Right hindlimb (tissue), 1 donor: ENCODE results near the gene MAP1LC3B.
"Not testable (repeated sequence)": the region's sequence is repeated elsewhere in the genome, so short reads cannot be mapped to it uniquely, and the experiment has no call there.

ENCODE experiments used
- DNase-seq: peaks from one replicate; pipeline ENCODE4 v3.0.0-alpha.2; 2018

MAP1LC3B gene

GRCh38 chr16:87383505-87384161 is 8.5 kb upstream of the MAP1LC3B start, which contains the start of gene FBXO31:
FBXO31 (minus strand) TSS chr16:87383776; CDS start chr16:87383744, 32 bp downstream.
- peak; percentile 95 for DNase-seq

DNA sequence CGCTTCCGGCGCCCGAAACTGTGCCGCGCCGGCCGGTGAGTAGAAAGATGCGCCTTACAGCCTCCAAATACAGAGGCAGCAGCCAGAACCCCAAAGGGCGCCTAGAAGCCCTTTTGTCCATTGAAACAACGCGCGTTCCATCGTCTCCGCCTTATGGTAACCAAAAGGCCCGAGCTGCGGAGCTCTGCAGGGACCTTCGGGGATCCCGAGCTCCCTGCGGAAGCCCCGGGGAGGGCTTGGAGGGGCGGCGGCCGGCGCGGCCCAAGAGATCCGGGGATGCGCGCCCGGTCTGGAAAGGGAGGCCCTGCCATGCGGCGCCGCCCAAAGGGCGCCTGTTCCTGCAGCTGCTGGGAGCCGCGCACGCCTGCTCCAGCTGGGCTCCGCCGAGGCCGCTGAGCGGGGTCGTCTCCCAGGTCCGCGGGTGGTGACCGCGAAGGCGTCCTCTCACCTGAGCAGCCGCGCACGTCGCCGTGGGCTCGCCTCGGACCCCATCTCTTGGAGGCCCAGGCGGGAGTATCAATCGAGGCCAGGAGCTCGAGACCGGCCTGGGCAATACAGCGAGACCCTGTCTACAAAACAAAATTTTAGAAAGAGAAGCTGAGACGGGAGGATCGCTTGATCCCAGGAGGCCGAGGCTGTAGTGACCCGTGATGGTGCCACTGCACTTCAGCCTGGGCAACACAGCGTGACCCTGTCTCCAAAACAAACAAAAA is 7.8 kb upstream of the MAP1LC3B start:
- DNase-seq, result peak; percentile 37

- DNase-seq, result not testable (repeated sequence)
Observed at GRCh38 chr16:87384875-87385167, 7.3 kb upstream of the MAP1LC3B start.

- peak; percentile 94 for DNase-seq
Observed at GRCh38 chr16:87387942-87388817, 4.0 kb upstream of the MAP1LC3B start.

DNA sequence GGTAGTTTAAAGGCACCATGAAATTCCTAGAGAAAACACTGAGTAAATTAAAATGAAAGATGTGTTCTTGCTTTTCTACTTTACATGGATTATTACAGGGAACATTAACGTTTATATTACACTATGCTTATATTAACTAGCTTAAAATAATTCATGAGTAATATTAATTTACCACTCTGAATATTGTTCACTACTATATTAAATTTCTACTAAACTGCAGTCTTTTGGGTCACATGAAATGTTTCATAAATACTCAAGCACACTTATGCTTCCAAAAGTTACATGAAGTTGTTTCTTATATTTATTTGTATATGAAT is 3.4 kb upstream of the MAP1LC3B start:
- DNase-seq, result no peak

DNA sequence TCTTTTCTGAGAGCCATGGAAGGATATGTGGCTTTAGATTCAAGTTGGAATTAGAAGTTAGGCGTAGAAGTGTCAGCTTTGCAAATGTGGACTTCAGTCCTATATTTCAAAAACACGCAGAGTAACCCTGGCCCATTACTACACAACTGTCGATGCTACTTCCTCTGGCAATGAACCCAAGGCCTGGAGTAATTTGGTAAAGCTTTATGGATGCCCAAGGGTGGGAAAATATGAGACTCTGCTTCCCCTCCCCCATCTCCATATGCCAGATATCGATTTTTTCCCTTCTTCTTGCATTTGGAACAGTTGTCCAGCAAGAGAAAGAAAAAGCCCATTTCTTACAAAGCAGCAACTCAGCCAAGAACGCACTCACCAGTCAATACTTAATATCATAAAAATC is 2.9 kb upstream of the MAP1LC3B start:
- DNase-seq, result no peak

DNA sequence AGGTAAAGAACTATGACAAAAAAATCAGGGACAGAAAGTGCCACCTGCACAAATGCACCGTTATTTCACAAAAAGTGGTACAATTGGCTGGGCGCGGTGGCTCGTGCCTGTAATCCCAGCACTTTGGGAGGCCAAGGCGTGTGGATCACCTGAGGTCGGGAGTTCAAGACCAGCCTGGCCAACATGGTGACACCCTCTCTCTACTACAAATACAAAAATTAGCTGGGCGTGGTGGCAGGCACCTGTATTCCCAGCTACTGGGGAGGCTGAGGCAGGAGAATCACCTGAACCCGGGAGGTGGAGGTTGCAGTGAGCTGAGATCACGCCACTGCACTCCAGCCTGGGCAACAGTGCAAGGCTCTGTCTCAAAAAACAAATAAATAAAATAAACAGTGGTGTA is 2.2 kb upstream of the MAP1LC3B start:
- not testable (repeated sequence) for DNase-seq

- no peak for DNase-seq
Observed at GRCh38 chr16:87390641-87391323, 1.4 kb upstream of the MAP1LC3B start.

DNA sequence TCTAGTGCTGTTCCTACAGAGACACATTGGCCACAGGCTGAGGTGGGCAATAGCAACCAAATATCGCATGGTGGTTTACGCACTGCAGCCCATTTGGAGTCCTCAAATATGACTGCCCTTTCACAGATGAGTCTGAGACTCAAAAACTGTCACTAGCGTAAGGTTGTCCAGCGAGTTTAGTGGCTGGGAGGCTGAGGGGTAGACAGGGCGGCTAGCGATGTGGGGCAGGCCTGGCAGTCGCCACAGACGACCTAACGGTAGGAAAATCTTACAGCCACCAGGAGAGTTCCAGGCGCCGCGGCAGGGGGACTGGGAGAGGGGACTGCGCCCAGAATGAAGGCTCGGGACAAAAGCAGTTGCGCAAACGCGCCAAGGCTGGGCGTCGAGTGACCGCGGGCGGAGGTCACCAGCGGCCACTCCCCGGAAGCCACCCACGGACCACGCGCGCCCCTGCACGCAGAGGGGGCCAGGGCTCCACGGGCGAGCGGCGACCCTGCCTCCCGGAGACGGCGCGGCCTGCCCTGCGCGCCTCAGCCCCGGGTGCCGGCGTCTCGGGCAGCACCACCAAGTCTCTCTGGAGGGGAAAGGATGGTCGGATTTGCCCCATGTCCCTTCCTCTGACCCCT is 699 bp upstream of the MAP1LC3B start:
- DNase-seq, result no peak

- peak; percentile 65 for DNase-seq
Observed at GRCh38 chr16:87392821-87393679, 914 bp downstream of the MAP1LC3B start.

DNA sequence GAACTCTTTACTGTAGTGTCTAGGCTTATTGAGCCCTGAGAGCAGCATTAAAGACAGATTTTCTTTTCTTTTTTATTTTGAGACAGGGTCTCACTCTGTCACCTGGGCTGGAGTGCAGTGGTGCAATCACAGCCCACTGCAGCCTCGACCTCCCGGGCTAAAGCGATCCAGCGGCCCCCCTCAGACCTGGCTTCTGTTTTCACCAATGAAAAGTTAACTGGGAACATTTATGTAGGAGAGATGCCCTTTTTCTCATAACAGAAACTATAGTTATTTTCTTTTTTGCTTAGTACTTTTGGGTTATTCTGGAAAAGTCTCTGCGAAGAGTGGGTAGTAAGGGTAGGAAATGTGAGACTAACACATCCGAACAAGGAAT is 1.5 kb downstream of the MAP1LC3B start:
- DNase-seq, result no peak

DNA sequence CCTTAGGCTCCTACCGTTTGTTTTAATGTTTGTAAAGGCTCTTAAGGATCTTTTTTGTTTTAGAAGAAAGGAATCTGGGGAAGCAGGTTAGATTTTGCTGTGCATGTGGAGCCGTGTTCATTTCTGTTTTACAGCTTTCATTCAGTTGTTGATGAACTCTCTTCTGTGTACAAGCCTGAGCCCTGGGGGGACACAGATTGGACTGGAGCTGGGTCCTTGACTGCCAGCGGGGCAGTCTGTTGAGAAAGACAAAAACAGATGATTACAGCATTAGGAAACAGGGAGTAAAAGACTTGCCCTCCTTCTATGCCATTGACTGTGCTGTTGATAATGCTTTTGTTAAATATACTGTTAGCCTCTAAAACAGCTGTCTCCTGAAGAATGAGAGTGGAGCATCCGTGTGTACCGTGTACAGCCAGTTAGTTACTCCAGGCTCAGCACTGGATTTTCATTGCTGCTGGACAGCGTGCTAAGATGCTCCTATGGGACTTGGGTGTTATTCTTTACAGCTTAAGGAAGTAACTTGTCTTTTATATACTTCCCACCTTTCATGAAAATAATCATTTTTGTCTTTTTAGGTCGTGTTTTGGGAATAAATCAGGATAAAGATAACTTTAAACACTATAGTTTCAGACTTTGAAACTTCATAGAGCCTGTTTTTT is 3.2 kb downstream of the MAP1LC3B start:
- no peak for DNase-seq

DNA sequence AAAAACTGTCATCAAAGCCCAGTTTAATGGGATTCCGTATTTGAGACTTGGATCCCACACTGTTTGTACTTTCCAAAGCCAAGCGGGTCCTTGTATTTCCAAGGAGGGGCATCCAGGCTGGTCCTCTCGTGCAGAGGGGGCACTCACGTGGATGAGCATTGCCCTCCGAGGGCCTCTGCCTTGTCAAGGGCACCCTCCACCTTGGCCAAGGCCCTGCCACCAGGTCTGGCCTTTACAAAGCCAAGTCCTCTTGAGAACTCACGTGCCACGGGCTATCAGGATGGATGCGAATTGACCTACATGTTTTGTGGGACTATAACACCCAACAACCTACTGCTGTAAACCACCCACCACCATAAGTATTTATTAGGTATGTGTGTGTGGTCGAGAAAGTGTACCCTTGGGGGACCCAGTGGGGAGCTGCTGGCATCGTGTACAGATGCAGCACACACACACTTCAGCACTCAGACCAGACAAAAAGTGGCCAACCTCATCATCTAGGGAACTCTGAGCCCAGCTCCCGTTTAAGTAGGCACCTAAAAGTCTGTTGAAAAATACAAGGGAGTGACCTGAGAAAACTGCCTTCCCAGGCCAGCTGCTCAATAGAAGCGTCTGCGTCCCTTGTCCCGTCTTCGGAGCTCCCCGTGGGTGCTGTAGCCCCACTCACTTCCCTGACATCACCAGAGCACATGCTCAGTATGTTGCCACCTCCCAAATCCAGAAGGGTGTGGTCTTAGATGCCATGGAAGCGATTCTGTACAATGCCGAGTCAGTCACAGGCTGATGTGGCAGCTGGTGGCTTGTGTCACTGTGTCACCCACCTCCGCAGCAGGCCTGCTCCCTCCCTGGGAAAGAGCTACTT is 12.9 kb downstream of the MAP1LC3B start:
- no peak for DNase-seq

DNA sequence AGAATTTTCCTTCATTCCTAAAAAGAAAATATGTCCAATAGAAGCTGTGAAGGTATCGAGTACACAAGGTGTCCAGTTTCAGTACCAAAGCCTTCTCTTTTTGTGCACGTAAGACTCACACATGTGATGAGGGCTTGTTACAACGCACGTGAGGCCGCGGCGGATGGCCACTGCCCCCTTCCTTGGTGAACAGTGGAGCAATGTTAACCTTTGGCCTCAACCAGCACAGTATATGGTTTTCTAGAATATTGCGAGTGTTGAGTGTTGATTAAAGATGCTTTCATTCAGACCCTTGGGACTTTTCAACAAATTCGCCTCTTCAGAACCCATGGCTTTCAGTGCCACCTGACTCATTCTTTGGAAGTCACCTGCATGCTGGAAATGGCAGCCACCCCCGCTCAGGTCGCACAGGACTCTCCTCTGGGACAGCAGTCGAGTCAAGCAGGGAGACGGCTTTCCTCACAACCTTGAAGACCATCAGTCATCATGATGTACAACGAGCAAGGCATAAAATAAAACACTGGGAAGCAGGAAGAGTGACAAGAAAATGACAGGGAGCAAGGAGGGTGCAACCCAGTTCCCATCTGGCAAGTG is 14.5 kb downstream of the MAP1LC3B start:
- DNase-seq, result no peak

DNA sequence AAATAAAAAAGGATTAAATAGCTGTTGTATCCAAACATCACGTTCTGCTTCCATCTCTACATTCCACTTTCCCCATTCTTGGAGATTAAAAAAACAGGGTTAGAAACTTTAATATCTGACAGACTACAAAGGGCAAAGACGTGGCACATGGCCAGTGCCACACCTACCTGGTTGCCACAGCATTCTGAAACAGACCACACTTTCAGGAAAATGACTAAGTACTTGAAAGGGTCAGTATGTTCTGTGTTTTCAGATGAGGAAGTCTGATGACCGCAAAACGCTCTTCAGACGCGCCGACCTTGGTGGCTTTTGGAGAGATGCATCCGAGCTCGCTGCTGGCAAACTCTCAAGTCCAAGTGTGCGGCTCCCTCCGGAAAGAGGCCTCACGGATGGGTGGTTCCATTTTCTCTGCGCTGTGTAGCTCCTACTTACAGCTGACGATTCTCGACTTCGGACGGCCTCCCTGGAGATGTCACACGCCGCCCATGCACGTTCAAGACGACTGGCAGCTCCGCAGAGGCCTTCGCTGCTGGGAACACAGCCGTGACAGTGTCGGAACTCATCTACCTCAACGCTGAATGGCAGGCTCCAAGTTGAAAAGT is 15.5 kb downstream of the MAP1LC3B start:
- peak; percentile 55 for DNase-seq

DNA sequence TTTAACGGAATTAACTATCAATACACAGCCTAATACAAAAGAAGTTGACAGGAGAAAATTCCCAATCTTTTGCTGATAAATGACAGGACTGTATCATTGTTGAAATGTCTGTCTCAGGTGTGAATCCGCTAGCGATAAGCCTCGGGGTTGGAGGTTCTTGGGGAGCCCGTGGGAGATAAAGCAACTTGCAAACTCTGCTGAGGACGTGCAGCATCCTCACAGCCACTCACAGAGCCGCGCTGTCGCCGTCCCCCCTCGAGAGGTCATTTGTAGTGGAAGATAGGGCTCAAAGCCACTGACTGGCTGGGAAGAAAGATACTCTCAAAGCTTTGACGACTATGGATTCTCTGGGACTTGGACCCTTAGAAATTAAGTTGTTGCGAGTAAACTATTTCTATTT is 17.0 kb downstream of the MAP1LC3B start:
- no peak for DNase-seq

DNA sequence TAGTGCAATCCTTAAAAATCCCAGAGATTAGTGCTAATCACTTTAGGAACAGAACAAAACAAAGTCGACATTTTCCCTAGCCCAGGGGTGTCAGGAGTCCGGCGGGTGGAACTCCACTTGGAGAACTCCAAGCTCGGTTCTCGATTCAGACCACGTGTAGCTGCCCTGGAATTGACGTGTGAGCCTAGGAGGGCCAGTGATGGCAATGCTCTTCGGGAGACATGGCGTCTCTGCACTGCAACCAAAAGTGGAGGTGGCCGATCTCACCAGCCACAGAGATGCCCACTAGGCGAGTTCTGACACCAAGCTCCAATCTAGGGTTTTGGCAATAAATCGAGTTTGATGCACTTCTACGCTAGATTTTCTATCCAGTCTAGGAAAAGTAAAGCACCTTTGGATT is 17.6 kb downstream of the MAP1LC3B start:
- no peak for DNase-seq

GRCh38 chr16:87410530-87410929 is 18.4 kb downstream of the MAP1LC3B start:
- DNase-seq, result no peak

GRCh38 chr16:87410968-87411367 is 18.8 kb downstream of the MAP1LC3B start:
- DNase-seq, result no peak
